Gastroesophageal sphincter (tissue), 3 donors: ENCODE measurements around the gene EPHB3.

Source experiments
- CTCF ChIP-seq, 4 experiments: fragments of 200-600 bp in 2 of 4; fragments of 450-650 bp in 2 of 4; sonication (generic) in 1 of 4; IDR thresholded peaks; one replicate each; pipeline ENCODE4 v1.5.1; 2017 to 2019; ENCODE audit warnings: antibody characterized with exemption in 4 of 4, mild to moderate bottlenecking in 2 of 4, moderate library complexity in 2 of 4
- EP300 ChIP-seq: sonication (generic); formaldehyde crosslinking; IDR thresholded peaks from one replicate; pipeline ENCODE4 v1.6.1; 2017; ENCODE audit warnings: antibody characterized with exemption, mild to moderate bottlenecking
- POLR2A ChIP-seq, 2 donors: fragments of 450-650 bp; IDR thresholded peaks; one replicate each; pipeline ENCODE4 v1.6.1; 2017; ENCODE audit warnings: antibody characterized with exemption in 2 of 2, mild to moderate bottlenecking in 2 of 2, moderate library complexity in 1 of 2

GRCh38 chr3:184531626-184532280, 29.8 kb upstream of the EPHB3 start:
- TF ChIP-seq POLR2A (IDR thresholded peaks at IDR 0.05) (no peak), EP300 (no peak), CTCF (IDR thresholded peaks at IDR 0.05) (no peak)
